ENCODE measurements around the gene HHEX.

The HHEX gene

GRCh38 chr10:92656266-92656961, 33.3 kb upstream of the HHEX start:
- no peak for TF ChIP-seq CTCF (IDR thresholded peaks at IDR 0.05)
- H3K9me3 ChIP-seq, result no peaks in the 10 kb centered on the region
- H3K4me3 ChIP-seq, result no peak overlapping the region
- no peaks in the 10 kb centered on the region for H3K27me3 ChIP-seq
- H3K4me1 ChIP-seq, result no peaks in the 10 kb centered on the region
- H3K36me3 ChIP-seq, result no peaks in the 10 kb centered on the region
- H3K27ac ChIP-seq, result no peak overlapping the region
- DNase-seq, result no peak
- intact Hi-C loops (cut with DNase I; ENCODE audit: low total_unique reads), result no loop called here

GRCh38 chr10:92657024-92657423, 32.7 kb upstream of the HHEX start:
- H3K4me3 ChIP-seq, result no peak overlapping the region
- H3K4me1 ChIP-seq, result no peaks in the 10 kb centered on the region
- H3K9me3 ChIP-seq, result no peaks in the 10 kb centered on the region
- no peaks in the 10 kb centered on the region for H3K27me3 ChIP-seq
- TF ChIP-seq CTCF (IDR thresholded peaks at IDR 0.05), result no peak
- intact Hi-C loops (cut with DNase I; ENCODE audit: low total_unique reads), result no loop called here
- H3K27ac ChIP-seq, result no peak overlapping the region
- no peaks in the 10 kb centered on the region for H3K36me3 ChIP-seq
- DNase-seq, result no peak

- Histone ChIP-seq H3K4me1 (no peaks in the 10 kb centered on the region), H3K27ac (no peak overlapping the region), H3K36me3 (no peaks in the 10 kb centered on the region), H3K9me3 (peaks cover 0 to 19% (median 18%) of the 10 kb centered on the region in 3 donors), H3K4me3 (no peak overlapping the region), H3K27me3 (no peaks in the 10 kb centered on the region)
- intact Hi-C loops (cut with DNase I; ENCODE audit: low total_unique reads), result no loop called here
- no peak for TF ChIP-seq CTCF (IDR thresholded peaks at IDR 0.05)
- no peak for DNase-seq
These were observed 26.9 kb upstream of the HHEX start for GRCh38 chr10:92662848-92663247.

- Histone ChIP-seq H3K4me1 (no peaks in the 10 kb centered on the region), H3K4me3 (no peak overlapping the region), H3K9me3 (peaks cover 0 to 19% (median 18%) of the 10 kb centered on the region in 3 donors), H3K36me3 (no peaks in the 10 kb centered on the region), H3K27ac (no peak overlapping the region), H3K27me3 (no peaks in the 10 kb centered on the region)
- intact Hi-C loops (cut with DNase I; ENCODE audit: low total_unique reads), result no loop called here
- no peak for DNase-seq
- TF ChIP-seq CTCF (IDR thresholded peaks at IDR 0.05), result no peak
These were observed 25.4 kb upstream of the HHEX start for GRCh38 chr10:92664322-92664721.

GRCh38 chr10:92667078-92667477, 22.7 kb upstream of the HHEX start:
- TF ChIP-seq CTCF (IDR thresholded peaks at IDR 0.05), result no peak
- intact Hi-C loops (cut with DNase I; ENCODE audit: low total_unique reads), result no loop called here
- H3K4me1 ChIP-seq, result no peaks in the 10 kb centered on the region
- H3K4me3 ChIP-seq, result no peak overlapping the region
- peaks cover 0 to 19% (median 18%) of the 10 kb centered on the region in 3 donors for H3K9me3 ChIP-seq
- no peak overlapping the region for H3K27ac ChIP-seq
- no peak for DNase-seq
- H3K36me3 ChIP-seq, result no peaks in the 10 kb centered on the region
- H3K27me3 ChIP-seq, result no peaks in the 10 kb centered on the region

All from tibial artery (tissue), 4 donors.